Cardiac muscle cell (in vitro differentiated cells and primary cell): ENCODE data around the gene PHLDB2. TPM values are rescaled to one million over a fixed set of nuclear protein-coding genes. Genes with fewer than 3 reads are reported as not detected.

Source experiments
- DNase-seq, 2 donors: peaks; one replicate each; pipeline versions ENCODE4 v3.0.0 to v3.0.0-alpha.2; 2010 to 2017; ENCODE audit warnings: low read depth in 1 of 2, low spot score in 1 of 2
- H3K27ac ChIP-seq: fragments of 200-600 bp; sonication (generic); 2 replicates; pipeline ENCODE4 v1.5.1; 2016
- H3K27me3 ChIP-seq: fragments of 200-600 bp; sonication (generic); 2 replicates; pipeline ENCODE4 v1.6.0; 2016; ENCODE audit warnings: control low read depth
- H3K36me3 ChIP-seq: fragments of 200-600 bp; sonication (generic); 2 replicates; pipeline ENCODE4 v1.5.1; 2016; ENCODE audit warnings: control low read depth
- H3K4me1 ChIP-seq: fragments of 200-600 bp; sonication (generic); 2 replicates; pipeline ENCODE4 v1.8.1; 2017; ENCODE audit warnings: low read depth, mild to moderate bottlenecking, mixed run types
- H3K4me3 ChIP-seq: fragments of 200-600 bp; sonication (generic); 2 replicates; pipeline ENCODE4 v1.5.1; 2016; ENCODE audit warnings: mild to moderate bottlenecking
- H3K9me3 ChIP-seq: fragments of 200-600 bp; sonication (generic); 2 replicates; pipeline ENCODE4 v1.5.1; 2017; ENCODE audit warnings: low read depth, mild to moderate bottlenecking, control low read depth
- polyA plus RNA-seq: library from polyadenylated mRNA; unstranded; fragments of >200 nt; fragmentation: Nextera tagmentation; extraction: Ambion mirVana; gene quantifications from 2 replicates; pipeline ENCODE4 v1.2.1, GENCODE V29; 2016
- total RNA-seq: library from RNA; depleted of rRNA; stranded (reverse); fragments of >200 nt; gene quantifications from 2 replicates; pipeline ENCODE4 v1.2.3, GENCODE V29; 2016
- TF ChIP-seq, protein P1 (sequence below): IDR thresholded peaks from 2 replicates; pipeline ENCODE4 v1.5.1; 2012; ENCODE audit warnings: low read depth, mild to moderate bottlenecking, low read length

Gene PHLDB2
- total and polyA plus RNA-seq, 2 experiments from 2014 or later: 11.3 to 27.2 TPM

DNA sequence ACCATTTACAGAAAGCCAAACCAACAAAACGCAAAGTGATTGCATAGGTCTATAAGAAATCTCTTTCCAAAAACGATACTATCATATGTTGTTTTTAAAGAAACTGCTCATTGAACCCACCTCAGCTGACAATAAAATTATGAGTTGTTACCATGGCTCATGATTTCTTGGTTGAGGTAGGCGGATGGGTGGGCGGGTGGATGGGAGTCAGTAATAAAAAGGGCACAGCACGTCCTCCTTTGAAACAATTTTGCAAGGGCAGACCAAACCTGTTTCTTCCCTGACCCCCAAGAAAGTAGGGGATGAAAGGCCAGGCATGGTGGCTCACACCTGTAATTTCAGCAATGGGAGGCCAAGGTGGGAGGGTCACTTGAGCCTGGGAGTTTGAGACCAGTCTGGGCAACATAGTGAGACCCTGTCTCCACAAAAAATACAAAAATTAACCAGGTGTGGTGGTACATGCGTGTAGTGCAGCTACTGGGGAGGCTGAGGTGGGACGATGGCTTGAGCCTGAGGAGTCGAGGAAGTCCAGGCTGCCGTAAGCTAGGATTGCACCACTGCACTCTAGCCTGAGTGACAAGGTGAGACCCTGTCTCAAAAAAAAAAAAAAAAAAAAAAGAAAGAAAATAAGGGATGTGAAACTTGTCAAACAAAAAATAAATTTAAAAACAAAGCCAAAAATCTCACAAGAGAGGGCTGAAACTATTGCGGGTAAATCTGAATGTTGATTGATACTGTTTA lies 121.8 kb downstream of the PHLDB2 start:
- DNase-seq: no peak
- H3K4me3 ChIP-seq: no peak overlapping the region
- H3K9me3 ChIP-seq: no peaks in the 10 kb centered on the region
- H3K4me1 ChIP-seq: peaks cover 4% of the 10 kb centered on the region
- H3K36me3 ChIP-seq: no peaks in the 10 kb centered on the region
- TF ChIP-seq, protein P1, sequence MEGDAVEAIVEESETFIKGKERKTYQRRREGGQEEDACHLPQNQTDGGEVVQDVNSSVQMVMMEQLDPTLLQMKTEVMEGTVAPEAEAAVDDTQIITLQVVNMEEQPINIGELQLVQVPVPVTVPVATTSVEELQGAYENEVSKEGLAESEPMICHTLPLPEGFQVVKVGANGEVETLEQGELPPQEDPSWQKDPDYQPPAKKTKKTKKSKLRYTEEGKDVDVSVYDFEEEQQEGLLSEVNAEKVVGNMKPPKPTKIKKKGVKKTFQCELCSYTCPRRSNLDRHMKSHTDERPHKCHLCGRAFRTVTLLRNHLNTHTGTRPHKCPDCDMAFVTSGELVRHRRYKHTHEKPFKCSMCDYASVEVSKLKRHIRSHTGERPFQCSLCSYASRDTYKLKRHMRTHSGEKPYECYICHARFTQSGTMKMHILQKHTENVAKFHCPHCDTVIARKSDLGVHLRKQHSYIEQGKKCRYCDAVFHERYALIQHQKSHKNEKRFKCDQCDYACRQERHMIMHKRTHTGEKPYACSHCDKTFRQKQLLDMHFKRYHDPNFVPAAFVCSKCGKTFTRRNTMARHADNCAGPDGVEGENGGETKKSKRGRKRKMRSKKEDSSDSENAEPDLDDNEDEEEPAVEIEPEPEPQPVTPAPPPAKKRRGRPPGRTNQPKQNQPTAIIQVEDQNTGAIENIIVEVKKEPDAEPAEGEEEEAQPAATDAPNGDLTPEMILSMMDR: no peak
- H3K27ac ChIP-seq: no peak overlapping the region
- no peaks in the 10 kb centered on the region for H3K27me3 ChIP-seq

DNA sequence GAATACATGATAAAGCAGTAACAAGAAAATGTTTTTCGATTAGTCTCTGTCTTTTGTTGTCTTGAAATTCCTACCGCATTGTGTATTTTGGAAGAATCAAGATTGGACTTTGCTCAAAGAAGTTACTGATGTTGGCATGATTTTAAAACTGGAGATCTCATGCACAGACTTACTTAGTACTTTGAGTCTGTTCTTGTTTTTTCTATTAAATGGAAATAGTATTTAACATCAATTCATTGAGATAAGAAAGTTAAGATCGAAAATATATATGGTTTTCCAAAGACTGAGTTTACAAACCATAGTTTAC lies 122.3 kb downstream of the PHLDB2 start:
- Histone ChIP-seq H3K36me3 (no peaks in the 10 kb centered on the region), H3K27ac (no peak overlapping the region), H3K4me3 (no peak overlapping the region), H3K4me1 (peaks cover 4% of the 10 kb centered on the region), H3K9me3 (no peaks in the 10 kb centered on the region), H3K27me3 (no peaks in the 10 kb centered on the region)
- TF ChIP-seq, protein P1: no peak
- no peak for DNase-seq

DNA sequence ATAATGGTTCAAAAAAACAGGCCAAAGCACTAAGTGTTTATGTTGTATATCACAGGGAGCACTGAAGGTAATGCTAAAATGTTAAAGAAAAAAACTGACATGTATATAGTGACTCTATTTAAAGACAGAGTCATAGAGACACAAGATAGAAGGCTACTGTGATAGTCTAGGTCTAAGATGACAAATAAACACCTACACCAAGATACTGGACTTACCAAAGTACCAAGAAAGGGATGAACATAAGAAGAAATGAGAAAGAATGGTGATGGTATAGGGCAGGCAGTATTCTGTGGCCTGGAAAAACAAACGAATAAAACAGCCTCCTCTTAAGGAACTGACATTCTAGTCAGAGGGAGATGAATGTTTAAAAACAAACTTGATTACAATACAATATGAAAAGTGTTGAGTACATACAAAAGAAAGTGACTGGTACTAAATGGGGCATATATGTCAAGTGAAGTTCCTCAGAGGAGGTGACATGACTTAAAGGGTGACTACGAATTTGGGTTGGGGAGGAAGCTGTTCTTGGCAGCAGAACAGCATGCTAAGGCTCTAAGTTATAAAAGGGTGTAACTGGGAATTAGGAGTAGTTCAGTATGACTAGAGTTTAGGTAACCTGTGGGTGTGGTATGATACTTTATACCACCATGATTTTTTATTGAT lies 125.7 kb downstream of the PHLDB2 start:
- Histone ChIP-seq H3K9me3 (no peaks in the 10 kb centered on the region), H3K27me3 (no peaks in the 10 kb centered on the region), H3K4me3 (no peak overlapping the region), H3K36me3 (peaks cover 2% of the 10 kb centered on the region), H3K27ac (no peak overlapping the region), H3K4me1 (peaks cover 3% of the 10 kb centered on the region)
- TF ChIP-seq, protein P1: no peak
- no peak for DNase-seq

DNA sequence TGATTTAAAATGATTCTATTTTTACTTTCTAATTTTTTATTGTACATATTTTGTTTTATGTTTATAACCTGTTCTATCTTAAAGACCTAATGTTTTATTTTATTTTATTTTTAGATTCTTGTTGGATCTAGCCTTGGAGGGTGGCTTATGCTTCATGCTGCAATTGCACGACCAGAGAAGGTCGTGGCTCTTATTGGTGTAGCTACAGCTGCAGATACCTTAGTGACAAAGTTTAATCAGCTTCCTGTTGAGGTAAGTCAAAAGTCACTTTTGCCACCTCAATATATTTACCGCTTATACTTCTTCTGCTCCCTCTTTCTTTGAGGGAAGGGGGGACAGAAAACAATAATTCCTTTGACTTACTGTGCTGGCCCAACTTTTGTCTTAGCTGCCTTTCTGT lies 127.7 kb downstream of the PHLDB2 start:
- no peak overlapping the region for H3K27ac ChIP-seq
- H3K9me3 ChIP-seq: no peaks in the 10 kb centered on the region
- H3K4me1 ChIP-seq: no peaks in the 10 kb centered on the region
- H3K36me3 ChIP-seq: peaks cover 7% of the 10 kb centered on the region
- no peak overlapping the region for H3K4me3 ChIP-seq
- TF ChIP-seq, protein P1: no peak
- DNase-seq: no peak
- no peaks in the 10 kb centered on the region for H3K27me3 ChIP-seq

DNA sequence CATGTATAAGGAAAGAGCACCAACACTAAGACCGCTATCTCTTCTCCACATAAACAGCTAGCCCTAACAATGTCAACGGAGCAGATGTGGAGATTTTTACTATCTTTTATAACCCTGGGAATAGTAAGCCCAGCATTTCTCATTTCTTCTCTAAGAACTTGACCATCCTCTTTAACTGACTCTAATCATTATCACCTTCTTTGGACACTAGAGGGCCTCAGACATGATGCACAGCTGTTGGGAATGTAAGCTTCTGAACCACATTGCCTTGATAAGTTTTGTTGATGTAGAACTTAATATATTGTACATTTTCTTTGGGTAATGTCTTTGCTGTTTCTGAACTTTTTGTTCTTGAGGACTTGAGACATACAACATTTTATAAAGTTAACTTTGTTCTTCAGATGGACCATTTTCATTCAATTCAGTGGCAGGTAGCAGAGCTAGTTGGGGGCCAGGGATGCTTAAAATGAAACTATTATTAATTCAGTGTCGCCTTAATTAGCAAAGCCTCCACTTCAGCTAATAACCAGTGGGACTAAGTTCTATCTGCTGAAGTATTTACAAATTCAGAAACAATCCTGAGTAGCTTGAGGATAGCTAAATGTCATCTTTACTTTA lies 130.1 kb downstream of the PHLDB2 start:
- Histone ChIP-seq H3K4me1 (no peaks in the 10 kb centered on the region), H3K4me3 (no peak overlapping the region), H3K27me3 (no peaks in the 10 kb centered on the region), H3K9me3 (no peaks in the 10 kb centered on the region), H3K27ac (no peak overlapping the region), H3K36me3 (peaks cover 7% of the 10 kb centered on the region)
- peak; percentile 62 to 82 for DNase-seq
- TF ChIP-seq, protein P1: peak; percentile 76
